ENCODE measurements around the gene PHACTR1.
A peak's percentile ranks its signal among the peaks of the same experiment; 100 is the strongest.

PHACTR1 gene

GRCh38 chr6:13250703-13251102 is 534.1 kb downstream of the PHACTR1 start:
- DNase-seq, result no peak

- peak; percentile 25 for DNase-seq
These were observed 534.7 kb downstream of the PHACTR1 start for GRCh38 chr6:13251242-13251641.

- no peak for DNase-seq
These were observed 536.2 kb downstream of the PHACTR1 start for GRCh38 chr6:13252790-13253189.

GRCh38 chr6:13253272-13253671 is 536.7 kb downstream of the PHACTR1 start:
- no peak for DNase-seq

- no peak for DNase-seq
These were observed 539.9 kb downstream of the PHACTR1 start for GRCh38 chr6:13256266-13257001.

GRCh38 chr6:13259393-13259792 is 542.8 kb downstream of the PHACTR1 start:
- no peak for DNase-seq

- DNase-seq, result no peak
These were observed 543.6 kb downstream of the PHACTR1 start for GRCh38 chr6:13260101-13260598.

GRCh38 chr6:13260831-13261230 is 544.3 kb downstream of the PHACTR1 start:
- no peak for DNase-seq

- no peak for DNase-seq
These were observed 545.0 kb downstream of the PHACTR1 start for GRCh38 chr6:13261464-13261994.

GRCh38 chr6:13262302-13263230 is 546.0 kb downstream of the PHACTR1 start:
- DNase-seq, result no peak

- DNase-seq, result no peak
These were observed 547.1 kb downstream of the PHACTR1 start for GRCh38 chr6:13263669-13264068.

GRCh38 chr6:13267142-13267651 is 550.6 kb downstream of the PHACTR1 start:
- DNase-seq, result no peak

- no peak for DNase-seq
These were observed 552.4 kb downstream of the PHACTR1 start for GRCh38 chr6:13268913-13269518.

GRCh38 chr6:13272131-13273046 is 555.8 kb downstream of the PHACTR1 start:
- no peak for DNase-seq

- DNase-seq, result no peak
These were observed 556.8 kb downstream of the PHACTR1 start for GRCh38 chr6:13273202-13273930.

GRCh38 chr6:13273931-13274706 is 557.6 kb downstream of the PHACTR1 start:
- DNase-seq, result no peak

- no peak for DNase-seq
These were observed 558.3 kb downstream of the PHACTR1 start for GRCh38 chr6:13274707-13275434.

- no peak for DNase-seq
These were observed 558.9 kb downstream of the PHACTR1 start for GRCh38 chr6:13275435-13275989.

GRCh38 chr6:13277231-13277630 is 560.7 kb downstream of the PHACTR1 start:
- no peak for DNase-seq
